ENCODE data around the gene SCRG1.

GRCh38 chr4:173432430-173432829 lies 33.5 kb upstream of the SCRG1 start:
- no peak for TF ChIP-seq CTCF (IDR thresholded peaks at IDR 0.05)
- no peak for TF ChIP-seq POLR2A (IDR thresholded peaks at IDR 0.05)
